Activated naive CD8-positive, alpha-beta T cell treated with anti-CD3 and anti-CD28 coated beads for 36 hours (primary cell): Measurements from ENCODE around the gene DLGAP1. TPM values are rescaled to one million over a fixed set of nuclear protein-coding genes. Genes with fewer than 3 reads are reported as not detected.
"Not testable (repeated sequence)": the region's sequence is repeated elsewhere in the genome, so short reads cannot be mapped to it uniquely, and the experiment has no call there.

Experiments used
- DNase-seq: peaks from one replicate; pipeline ENCODE4 v3.0.0; 2021
- H3K27ac Mint-ChIP-seq: one replicate; pipeline ENCODE4 v1.8.0; 2022; ENCODE audit warnings: mild to moderate bottlenecking, moderate library complexity, mixed read lengths
- H3K27me3 Mint-ChIP-seq: one replicate; pipeline ENCODE4 v1.8.0; 2022; ENCODE audit warnings: mild to moderate bottlenecking, mixed read lengths
- H3K36me3 Mint-ChIP-seq: one replicate; pipeline ENCODE4 v1.8.0; 2021; ENCODE audit warnings: mild to moderate bottlenecking, mixed read lengths
- H3K4me1 Mint-ChIP-seq: one replicate; pipeline ENCODE4 v1.8.0; 2021; ENCODE audit warnings: mixed read lengths
- H3K4me3 Mint-ChIP-seq: one replicate; pipeline ENCODE4 v1.8.0; 2022; ENCODE audit warnings: mild to moderate bottlenecking, moderate library complexity, mixed read lengths
- H3K9me3 Mint-ChIP-seq: one replicate; pipeline ENCODE4 v1.8.0; 2022; ENCODE audit warnings: mixed read lengths
- total RNA-seq, 2 experiments: library from RNA; stranded (reverse); gene quantifications; one replicate each; pipeline ENCODE4 v1.2.3, GENCODE V29; 2021

Gene DLGAP1
- total RNA-seq, 2 experiments from 2014 or later = not detected

GRCh38 chr18:3593904-3594759, 861.0 kb downstream of the DLGAP1 start:
- Mint-ChIP-seq H3K4me3 (peak overlapping the region; percentile 85), H3K27me3 (no peaks in the 10 kb centered on the region), H3K27ac (peak overlapping the region; percentile 95), H3K4me1 (peaks cover 49% of the 10 kb centered on the region), H3K9me3 (no peaks in the 10 kb centered on the region), H3K36me3 (peaks cover 19% of the 10 kb centered on the region)
- peak; percentile 86 for DNase-seq

GRCh38 chr18:3593381-3593903, 861.7 kb downstream of the DLGAP1 start:
- Mint-ChIP-seq H3K4me3 (peak overlapping the region; percentile 85), H3K27ac (peak overlapping the region; percentile 95), H3K9me3 (no peaks in the 10 kb centered on the region), H3K36me3 (peaks cover 19% of the 10 kb centered on the region), H3K27me3 (no peaks in the 10 kb centered on the region), H3K4me1 (peaks cover 47% of the 10 kb centered on the region)
- no peak for DNase-seq

- H3K27ac Mint-ChIP-seq = peak overlapping the region; percentile 95
- no peaks in the 10 kb centered on the region for H3K9me3 Mint-ChIP-seq
- no peak overlapping the region for H3K4me3 Mint-ChIP-seq
- no peak for DNase-seq
- peaks cover 46% of the 10 kb centered on the region for H3K4me1 Mint-ChIP-seq
- peaks cover 15% of the 10 kb centered on the region for H3K36me3 Mint-ChIP-seq
- no peaks in the 10 kb centered on the region for H3K27me3 Mint-ChIP-seq
These were observed 862.2 kb downstream of the DLGAP1 start for GRCh38 chr18:3592864-3593263.

- no peaks in the 10 kb centered on the region for H3K27me3 Mint-ChIP-seq
- no peaks in the 10 kb centered on the region for H3K36me3 Mint-ChIP-seq
- H3K27ac Mint-ChIP-seq = no peak overlapping the region
- H3K4me1 Mint-ChIP-seq = peaks cover 37% of the 10 kb centered on the region
- no peaks in the 10 kb centered on the region for H3K9me3 Mint-ChIP-seq
- H3K4me3 Mint-ChIP-seq = no peak overlapping the region
- no peak for DNase-seq
These were observed 864.9 kb downstream of the DLGAP1 start for GRCh38 chr18:3590096-3590630.

- no peaks in the 10 kb centered on the region for H3K27me3 Mint-ChIP-seq
- peak; percentile 69 for DNase-seq
- no peaks in the 10 kb centered on the region for H3K9me3 Mint-ChIP-seq
- no peaks in the 10 kb centered on the region for H3K36me3 Mint-ChIP-seq
- peaks cover 26% of the 10 kb centered on the region for H3K4me1 Mint-ChIP-seq
- H3K27ac Mint-ChIP-seq = no peak overlapping the region
- H3K4me3 Mint-ChIP-seq = no peak overlapping the region
These were observed 869.2 kb downstream of the DLGAP1 start for GRCh38 chr18:3585656-3586509.

GRCh38 chr18:3584897-3585460, 870.1 kb downstream of the DLGAP1 start:
- Mint-ChIP-seq H3K27me3 (no peaks in the 10 kb centered on the region), H3K9me3 (no peaks in the 10 kb centered on the region), H3K27ac (no peak overlapping the region)

GRCh38 chr18:3584266-3584861, 870.7 kb downstream of the DLGAP1 start:
- peaks cover 26% of the 10 kb centered on the region for H3K4me1 Mint-ChIP-seq
- no peak overlapping the region for H3K27ac Mint-ChIP-seq
- no peaks in the 10 kb centered on the region for H3K9me3 Mint-ChIP-seq
- no peaks in the 10 kb centered on the region for H3K36me3 Mint-ChIP-seq
- no peak overlapping the region for H3K4me3 Mint-ChIP-seq
- no peaks in the 10 kb centered on the region for H3K27me3 Mint-ChIP-seq
- no peak for DNase-seq

More at GRCh38 chr18:3584897-3585460, 870.1 kb downstream of the DLGAP1 start:
- DNase-seq = no peak
- H3K36me3 Mint-ChIP-seq = no peaks in the 10 kb centered on the region
- H3K4me1 Mint-ChIP-seq = peaks cover 26% of the 10 kb centered on the region
- no peak overlapping the region for H3K4me3 Mint-ChIP-seq

- H3K4me3 Mint-ChIP-seq = no peak overlapping the region
- no peak for DNase-seq
- no peaks in the 10 kb centered on the region for H3K9me3 Mint-ChIP-seq
- H3K27ac Mint-ChIP-seq = no peak overlapping the region
- no peaks in the 10 kb centered on the region for H3K27me3 Mint-ChIP-seq
- H3K4me1 Mint-ChIP-seq = peaks cover 26% of the 10 kb centered on the region
- H3K36me3 Mint-ChIP-seq = no peaks in the 10 kb centered on the region
These were observed 871.2 kb downstream of the DLGAP1 start for GRCh38 chr18:3583873-3584247.

- DNase-seq, H3K9me3 Mint-ChIP-seq, H3K36me3 Mint-ChIP-seq, H3K27ac Mint-ChIP-seq, H3K4me3 Mint-ChIP-seq, H3K27me3 Mint-ChIP-seq: not testable (repeated sequence)
- peaks cover 28% of the 10 kb centered on the region for H3K4me1 Mint-ChIP-seq
These were observed 871.8 kb downstream of the DLGAP1 start for GRCh38 chr18:3583106-3583872.

- Mint-ChIP-seq H3K9me3 (no peaks in the 10 kb centered on the region), H3K36me3 (no peaks in the 10 kb centered on the region), H3K4me1 (peaks cover 26% of the 10 kb centered on the region), H3K27ac (no peak overlapping the region), H3K27me3 (no peaks in the 10 kb centered on the region), H3K4me3 (no peak overlapping the region)
- DNase-seq = no peak
These were observed 873.2 kb downstream of the DLGAP1 start for GRCh38 chr18:3581890-3582289.

- H3K36me3 Mint-ChIP-seq, DNase-seq, H3K4me3 Mint-ChIP-seq, H3K9me3 Mint-ChIP-seq, H3K27ac Mint-ChIP-seq, H3K27me3 Mint-ChIP-seq: not testable (repeated sequence)
- H3K4me1 Mint-ChIP-seq = peaks cover 13% of the 10 kb centered on the region
These were observed 874.5 kb downstream of the DLGAP1 start for GRCh38 chr18:3580523-3581025.

- no peaks in the 10 kb centered on the region for H3K9me3 Mint-ChIP-seq
- no peak overlapping the region for H3K27ac Mint-ChIP-seq
- no peak for DNase-seq
- H3K36me3 Mint-ChIP-seq = no peaks in the 10 kb centered on the region
- no peaks in the 10 kb centered on the region for H3K27me3 Mint-ChIP-seq
- H3K4me1 Mint-ChIP-seq = peaks cover 5% of the 10 kb centered on the region
- no peak overlapping the region for H3K4me3 Mint-ChIP-seq
These were observed 875.4 kb downstream of the DLGAP1 start for GRCh38 chr18:3579701-3580100.

GRCh38 chr18:3578621-3579020, 876.5 kb downstream of the DLGAP1 start:
- Mint-ChIP-seq H3K4me1 (peaks cover 3% of the 10 kb centered on the region), H3K36me3 (no peaks in the 10 kb centered on the region), H3K27me3 (no peaks in the 10 kb centered on the region), H3K4me3 (no peak overlapping the region), H3K27ac (no peak overlapping the region), H3K9me3 (no peaks in the 10 kb centered on the region)
- DNase-seq = no peak
